Endothelial cell of umbilical vein (primary cell): ENCODE results near the gene BCAS3. TPM values are rescaled to one million over a fixed set of nuclear protein-coding genes. Genes with fewer than 3 reads are reported as not detected.

Experiments
- BruUV-seq: library from RNA; stranded (reverse); fragments of 400-500 nt; replicated peaks from 2 replicates; lab custom pipeline; 2021; lab: Mats Ljungman, UMichigan
- CTCF ChIA-PET: fragments of 300-600, 350-600 bp; sonication (Branson Sonifier 250); formaldehyde crosslinking; loops from one replicate; lab custom pipeline; 2021; ENCODE audit warnings: antibody characterized with exemption, inconsistent platforms; lab: Charles Lee
- POLR2A ChIA-PET: fragments of 300-600, 350-600 bp; sonication (Branson Sonifier 250); formaldehyde crosslinking; loops from one replicate; lab custom pipeline; 2021; ENCODE audit warnings: antibody characterized with exemption, inconsistent platforms; lab: Charles Lee
- DNase-seq: peaks from one replicate; pipeline ENCODE4 v3.0.0-alpha.2; 2011; ENCODE audit warnings: low read depth, low spot score
- FAIRE-seq: peaks from 2 replicates; lab custom pipeline; 2011; peaks lifted over from hg19 to GRCh38; lab: Jason Lieb, UNC
- H2AFZ ChIP-seq: 2 replicates; pipeline ENCODE4 v1.6.0; 2012; ENCODE audit warnings: low read depth, low read length, control low read depth, inconsistent platforms
- H3K27ac ChIP-seq: 2 replicates; pipeline ENCODE4 v1.5.1; 2011; ENCODE audit warnings: low read depth, mild to moderate bottlenecking, control low read depth, low read length, moderate library complexity; ENCODE audit not compliant: insufficient read depth
- H3K27me3 ChIP-seq, 2 experiments: 2 replicates each; pipeline versions ENCODE4 v1.6.0 to v1.6.1; 2011; ENCODE audit warnings: low read length in 2 of 2, mixed read lengths in 1 of 2; ENCODE audit not compliant: control insufficient read depth in 2 of 2, insufficient read depth in 2 of 2
- H3K36me3 ChIP-seq, 2 experiments: 2 replicates in 1 of 2; 3 replicates in 1 of 2; pipeline ENCODE4 v1.5.1; 2011; ENCODE audit warnings: low read length in 2 of 2, mild to moderate bottlenecking in 1 of 2, moderate library complexity in 1 of 2; ENCODE audit not compliant: control insufficient read depth in 2 of 2, insufficient read depth in 2 of 2; ENCODE audit errors: extremely low read depth in 1 of 2
- H3K4me1 ChIP-seq: 3 replicates; pipeline ENCODE4 v1.5.1; 2011; ENCODE audit warnings: mild to moderate bottlenecking, low read length; ENCODE audit not compliant: control insufficient read depth, insufficient read depth; ENCODE audit errors: extremely low read depth
- H3K4me2 ChIP-seq: 2 replicates; pipeline ENCODE4 v1.6.1; 2011; ENCODE audit warnings: low read length, control low read depth, mixed read lengths; ENCODE audit not compliant: insufficient read depth
- H3K4me3 ChIP-seq, 3 experiments: fragments of 200-600 bp in 1 of 3; sonication (generic), shearing (Covaris generic) in 1 of 3; replicated peaks in 1 of 3; 2 replicates each; pipeline ENCODE4 v1.5.1; 2011 to 2016; ENCODE audit warnings: control low read depth in 3 of 3, low read length in 3 of 3, mild to moderate bottlenecking in 2 of 3, inconsistent platforms in 1 of 3, low read depth in 1 of 3, moderate library complexity in 1 of 3; ENCODE audit not compliant: insufficient read depth in 1 of 3
- H3K79me2 ChIP-seq: 2 replicates; pipeline ENCODE4 v1.6.0; 2012; ENCODE audit warnings: low read length, inconsistent platforms; ENCODE audit not compliant: control insufficient read depth, insufficient read depth
- H3K9ac ChIP-seq: replicated peaks from 2 replicates; pipeline ENCODE3; 2011; ENCODE audit warnings: low read length, control low read depth; ENCODE audit not compliant: insufficient read depth; ENCODE audit errors: extremely low read depth
- H3K9me1 ChIP-seq: replicated peaks from 3 replicates; pipeline ENCODE4 v1.6.0; 2011; ENCODE audit warnings: mild to moderate bottlenecking, low read length; ENCODE audit not compliant: control insufficient read depth, insufficient read depth; ENCODE audit errors: extremely low read depth
- H3K9me3 ChIP-seq: replicated peaks from 2 replicates; pipeline ENCODE4 v1.5.1; 2012; ENCODE audit warnings: low read length, inconsistent platforms; ENCODE audit not compliant: control insufficient read depth, insufficient read depth
- H4K20me1 ChIP-seq: replicated peaks from 2 replicates; pipeline ENCODE3; 2011; ENCODE audit warnings: mild to moderate bottlenecking, low read length; ENCODE audit not compliant: control insufficient read depth, insufficient read depth; ENCODE audit errors: extremely low read depth
- CTCF ChIP-seq, 2 donors: IDR thresholded peaks; 1 replicate in 1 of 2; 2 replicates in 1 of 2; pipeline ENCODE4 v1.5.1; 2011; ENCODE audit warnings: low read length in 2 of 2, mild to moderate bottlenecking in 2 of 2, moderate library complexity in 2 of 2, control low read depth in 1 of 2, inconsistent platforms in 1 of 2, low read depth in 1 of 2; ENCODE audit not compliant: insufficient read depth in 1 of 2; ENCODE audit errors: extremely low read depth in 1 of 2
- EZH2 ChIP-seq: IDR thresholded peaks from 2 replicates; pipeline ENCODE4 v1.6.1; 2012; ENCODE audit warnings: borderline replicate concordance, low read depth, mild to moderate bottlenecking, moderate library complexity, low read length, inconsistent platforms; ENCODE audit not compliant: severe bottlenecking
- FOS ChIP-seq: IDR thresholded peaks from 2 replicates; pipeline ENCODE4 v1.6.1; 2011; ENCODE audit warnings: mild to moderate bottlenecking, low read length, moderate library complexity, borderline replicate concordance; ENCODE audit not compliant: insufficient read depth
- GATA2 ChIP-seq: IDR thresholded peaks from 2 replicates; pipeline ENCODE4 v1.7.0; 2011; ENCODE audit warnings: low read depth, mild to moderate bottlenecking, moderate library complexity, mixed read lengths, low read length; ENCODE audit not compliant: insufficient read length, insufficient read depth
- JUN ChIP-seq: IDR thresholded peaks from 2 replicates; pipeline ENCODE4 v1.6.1; 2011; ENCODE audit warnings: borderline replicate concordance, low read depth; ENCODE audit not compliant: insufficient read length, insufficient read depth
- MAX ChIP-seq: IDR thresholded peaks from 2 replicates; pipeline ENCODE4 v1.6.1; 2011; ENCODE audit not compliant: insufficient read depth, insufficient read length
- MYC ChIP-seq: IDR thresholded peaks from one replicate; pipeline ENCODE4 v1.6.1; 2011; ENCODE audit warnings: mild to moderate bottlenecking, low read depth, low read length
- POLR2A ChIP-seq: IDR thresholded peaks from 2 replicates; pipeline ENCODE4 v1.6.1; 2012; ENCODE audit warnings: low read depth, mild to moderate bottlenecking, control low read depth, low read length
- POLR2AphosphoS5 ChIP-seq: IDR thresholded peaks from 2 replicates; pipeline ENCODE4 v1.6.1; 2012; ENCODE audit warnings: low read depth, mild to moderate bottlenecking, control low read depth, low read length, moderate library complexity; ENCODE audit not compliant: insufficient read depth
- dilution Hi-C: fragments of 300-500 bp; cut with MboI; formaldehyde crosslinking; loops from one replicate; pipeline ENCODE4 v1.15.0; 2019; ENCODE audit warnings: low sequenced_read_pairs; ENCODE audit not compliant: extremely low pct_ligation_motif_present
- intact Hi-C: fragments of 100-400 bp; cut with micrococcal nuclease; formaldehyde crosslinking; loops from one replicate; pipeline ENCODE4 v1.10.0; 2022
- polyA plus RNA-seq, 4 experiments: library from polyadenylated mRNA; depleted of rRNA in 3 of 4; stranded (reverse) in 3 of 4; unstranded in 1 of 4; fragments of >200 nt; gene quantifications; 2 replicates each; pipeline versions ENCODE4 v1.2.1 to v1.2.3, GENCODE V29; 2011 to 2012; ENCODE audit warnings: missing spikeins in 1 of 4
- total RNA-seq: library from RNA; stranded (reverse); gene quantifications from 2 replicates; pipeline ENCODE4 v1.2.3, GENCODE V29; 2021

BCAS3 gene
- total and polyA plus RNA-seq, 2 donors (not counting 3 experiments of a cell fraction or from before 2014, with no cell fraction given) = 8.2 to 16.0 TPM

DNA sequence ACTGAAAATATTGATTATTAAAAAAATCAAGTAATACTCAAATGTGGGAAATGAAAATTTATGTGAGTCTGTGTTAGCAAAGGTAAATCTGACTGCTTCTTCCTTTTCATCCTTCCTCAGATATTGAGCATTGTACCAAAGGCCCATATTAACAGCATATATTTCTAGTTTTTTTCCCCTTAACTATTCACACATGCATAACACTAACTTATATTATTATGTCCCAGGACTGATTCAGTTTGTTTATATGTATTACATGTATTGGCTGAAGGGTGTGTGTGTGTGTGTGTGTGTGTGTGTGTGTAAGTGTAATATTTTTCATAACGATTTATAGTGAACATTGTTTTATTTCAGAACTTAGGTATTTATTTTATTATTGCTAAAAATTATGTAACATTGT, 74.2 kb downstream of the BCAS3 start:
- no peaks in the 10 kb centered on the region for H3K4me1 ChIP-seq
- DNase-seq (no peak), FAIRE-seq (no peak)
- H4K20me1 ChIP-seq = no peaks in the 10 kb centered on the region
- H2AFZ ChIP-seq = no peak overlapping the region
- intact Hi-C loops = no loop called here
- no peak overlapping the region for H3K27ac ChIP-seq
- no peaks in the 10 kb centered on the region for H3K27me3 ChIP-seq
- no peaks in the 10 kb centered on the region for H3K79me2 ChIP-seq
- TF ChIP-seq EZH2 = no peak
- no peak for TF ChIP-seq POLR2AphosphoS5
- no peak for TF ChIP-seq MAX
- H3K4me3 ChIP-seq = no peak overlapping the region
- H3K9me3 ChIP-seq = no peaks in the 10 kb centered on the region
- no peak overlapping the region for H3K4me2 ChIP-seq
- dilution Hi-C loops = no loop called here
- no peaks in the 10 kb centered on the region for H3K36me3 ChIP-seq
- ChIA-PET POLR2A (no interaction called here), CTCF (no interaction called here)
- H3K9me1 ChIP-seq = no peaks in the 10 kb centered on the region
- BruUV-seq = no TSS peak
- H3K9ac ChIP-seq = no peak overlapping the region

DNA sequence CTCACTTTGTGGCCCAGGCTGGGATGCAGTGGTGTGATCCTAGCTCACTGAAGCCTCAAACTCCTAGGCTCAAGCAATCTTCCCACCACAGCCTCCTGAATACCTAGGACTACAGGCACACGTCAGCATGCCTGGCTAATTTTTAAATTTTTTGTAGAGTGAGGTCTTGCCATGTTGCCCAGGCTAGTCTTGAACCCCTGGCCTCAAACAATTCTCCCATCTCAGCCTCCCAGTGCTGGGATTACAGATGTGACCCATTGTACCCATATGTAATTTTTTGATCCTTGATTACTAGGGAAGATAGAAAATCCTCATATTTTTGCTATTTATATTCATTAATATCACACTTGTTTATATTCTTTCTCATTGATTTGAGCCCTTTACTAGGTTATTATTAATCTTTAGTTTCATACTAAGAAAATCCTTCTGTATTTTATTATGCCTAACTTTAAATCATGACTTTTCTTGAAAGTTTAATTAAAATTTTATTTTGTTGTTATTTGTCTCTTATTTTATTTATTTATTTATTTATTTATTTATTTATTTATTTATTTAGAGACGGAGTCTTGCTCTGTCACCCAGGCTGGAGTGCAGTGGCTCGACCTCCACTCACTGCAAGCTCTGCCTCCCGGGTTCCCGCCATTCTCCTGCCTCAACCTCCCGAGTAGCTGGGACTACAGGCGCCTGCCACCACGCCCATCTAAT, 75.4 kb downstream of the BCAS3 start:
- Histone ChIP-seq H3K9me1 (no peaks in the 10 kb centered on the region), H3K4me2 (no peak overlapping the region), H3K79me2 (no peaks in the 10 kb centered on the region), H3K4me1 (no peaks in the 10 kb centered on the region), H3K36me3 (no peaks in the 10 kb centered on the region), H3K4me3 (no peak overlapping the region), H3K27ac (no peak overlapping the region), H3K27me3 (no peaks in the 10 kb centered on the region), H3K9me3 (no peaks in the 10 kb centered on the region), H3K9ac (no peak overlapping the region), H4K20me1 (no peaks in the 10 kb centered on the region), H2AFZ (no peak overlapping the region)
- DNase-seq = no peak
- ChIA-PET POLR2A (no interaction called here), CTCF (no interaction called here)
- intact Hi-C loops = no loop called here
- TF ChIP-seq EZH2 (no peak), GATA2 (no peak), POLR2A (no peak), FOS (no peak), MYC (no peak), JUN (no peak), CTCF (IDR thresholded peaks at IDR 0.05; ENCODE audit: extremely low read depth in 1 of 2, insufficient read depth in 1 of 2, low read depth in 1 of 2, low read length in 2 of 2) (no peak), MAX (no peak), POLR2AphosphoS5 (no peak)
- dilution Hi-C loops = no loop called here
- no TSS peak for BruUV-seq
- no peak for FAIRE-seq
